Measurements from ENCODE around the gene SERPINE2.

Gene SERPINE2

DNA sequence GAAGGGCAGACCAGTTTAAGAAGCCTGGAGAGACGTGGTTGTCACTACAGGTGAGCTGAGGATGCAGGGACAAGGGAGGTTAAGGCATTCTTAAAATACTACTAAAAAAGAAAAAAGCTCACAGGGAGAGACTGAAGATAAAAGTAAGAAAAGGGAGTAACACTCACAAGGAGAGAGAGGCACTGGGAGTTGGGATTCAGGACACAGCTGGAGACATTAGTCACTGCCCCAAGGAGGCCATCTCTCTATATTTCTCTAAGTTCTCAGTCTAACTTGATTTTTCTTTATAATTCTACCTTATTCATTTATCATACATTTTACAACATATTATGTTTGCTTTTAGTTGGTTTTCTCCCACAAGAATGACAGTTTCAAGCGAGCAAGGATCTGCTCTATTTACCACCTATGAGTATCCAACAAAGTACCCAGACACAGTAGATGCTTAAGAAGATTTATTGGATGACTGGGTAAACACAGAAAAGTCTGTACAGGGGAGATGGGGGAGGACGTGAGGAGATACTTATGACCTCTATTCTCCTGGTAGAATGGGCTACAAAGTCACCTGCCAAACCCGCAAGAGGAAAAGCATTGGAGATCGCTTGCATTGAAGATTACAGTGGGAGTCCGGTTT lies 2.2 kb downstream of the SERPINE2 start:
- no peak overlapping the region for H3K4me3 ChIP-seq (ENCODE audit: low read depth, low read length)
- TF ChIP-seq, protein P1, sequence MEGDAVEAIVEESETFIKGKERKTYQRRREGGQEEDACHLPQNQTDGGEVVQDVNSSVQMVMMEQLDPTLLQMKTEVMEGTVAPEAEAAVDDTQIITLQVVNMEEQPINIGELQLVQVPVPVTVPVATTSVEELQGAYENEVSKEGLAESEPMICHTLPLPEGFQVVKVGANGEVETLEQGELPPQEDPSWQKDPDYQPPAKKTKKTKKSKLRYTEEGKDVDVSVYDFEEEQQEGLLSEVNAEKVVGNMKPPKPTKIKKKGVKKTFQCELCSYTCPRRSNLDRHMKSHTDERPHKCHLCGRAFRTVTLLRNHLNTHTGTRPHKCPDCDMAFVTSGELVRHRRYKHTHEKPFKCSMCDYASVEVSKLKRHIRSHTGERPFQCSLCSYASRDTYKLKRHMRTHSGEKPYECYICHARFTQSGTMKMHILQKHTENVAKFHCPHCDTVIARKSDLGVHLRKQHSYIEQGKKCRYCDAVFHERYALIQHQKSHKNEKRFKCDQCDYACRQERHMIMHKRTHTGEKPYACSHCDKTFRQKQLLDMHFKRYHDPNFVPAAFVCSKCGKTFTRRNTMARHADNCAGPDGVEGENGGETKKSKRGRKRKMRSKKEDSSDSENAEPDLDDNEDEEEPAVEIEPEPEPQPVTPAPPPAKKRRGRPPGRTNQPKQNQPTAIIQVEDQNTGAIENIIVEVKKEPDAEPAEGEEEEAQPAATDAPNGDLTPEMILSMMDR (IDR thresholded peaks at IDR 0.05; ENCODE audit: low read depth, low read length), result no peak

DNA sequence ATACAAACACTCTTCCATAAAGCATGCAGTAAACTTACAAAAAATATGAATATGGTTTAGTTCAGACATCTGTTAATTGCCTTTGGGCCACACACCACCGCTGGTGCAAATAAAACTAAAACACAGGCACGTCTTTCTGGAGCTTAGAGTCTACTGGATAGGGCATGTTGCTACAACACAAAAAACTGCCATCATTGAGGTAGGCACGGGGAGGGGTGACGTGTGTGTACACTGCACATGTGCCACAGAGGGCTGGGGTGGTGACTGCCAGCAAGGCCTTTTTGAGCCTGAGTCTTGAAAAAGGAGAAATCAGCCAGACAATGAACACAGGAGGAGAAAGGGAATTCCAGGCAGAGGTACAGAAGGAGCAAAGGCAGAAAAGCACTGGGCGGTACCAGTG lies 5.1 kb downstream of the SERPINE2 start:
- no peak overlapping the region for H3K4me3 ChIP-seq (ENCODE audit: low read depth, low read length)
- TF ChIP-seq, protein P1 (IDR thresholded peaks at IDR 0.05; ENCODE audit: low read depth, low read length), result no peak

- H3K4me3 ChIP-seq (ENCODE audit: low read depth, low read length), result no peak overlapping the region
- TF ChIP-seq, protein P1 (IDR thresholded peaks at IDR 0.05; ENCODE audit: low read depth, low read length), result no peak
These were observed 5.5 kb downstream of the SERPINE2 start for GRCh38 chr2:224033601-224034000.

DNA sequence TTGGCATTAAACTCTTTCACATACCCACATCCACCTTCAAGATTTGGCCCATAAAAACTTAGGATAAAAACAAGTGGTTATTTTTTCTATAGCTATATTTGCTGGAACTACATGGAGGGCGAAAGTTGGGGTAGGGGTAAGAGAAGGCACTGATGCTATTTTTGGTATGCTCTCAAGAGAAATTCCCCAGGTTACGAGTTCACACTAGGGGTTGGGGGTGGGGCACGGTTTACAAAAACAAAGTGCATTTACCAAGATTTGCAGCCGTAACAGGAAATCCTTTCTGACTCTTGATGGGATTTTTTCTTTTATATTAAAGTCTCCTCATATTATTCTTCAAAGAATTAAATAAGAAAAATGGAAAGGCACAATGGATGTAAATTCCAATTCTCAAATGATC lies 6.8 kb downstream of the SERPINE2 start:
- TF ChIP-seq, protein P1 (IDR thresholded peaks at IDR 0.05; ENCODE audit: low read depth, low read length), result no peak
- H3K4me3 ChIP-seq (ENCODE audit: low read depth, low read length), result no peak overlapping the region

- no peak overlapping the region for H3K4me3 ChIP-seq (ENCODE audit: low read depth, low read length)
- TF ChIP-seq, protein P1 (IDR thresholded peaks at IDR 0.05; ENCODE audit: low read depth, low read length), result no peak
These were observed 7.6 kb downstream of the SERPINE2 start for GRCh38 chr2:224031358-224031970.

DNA sequence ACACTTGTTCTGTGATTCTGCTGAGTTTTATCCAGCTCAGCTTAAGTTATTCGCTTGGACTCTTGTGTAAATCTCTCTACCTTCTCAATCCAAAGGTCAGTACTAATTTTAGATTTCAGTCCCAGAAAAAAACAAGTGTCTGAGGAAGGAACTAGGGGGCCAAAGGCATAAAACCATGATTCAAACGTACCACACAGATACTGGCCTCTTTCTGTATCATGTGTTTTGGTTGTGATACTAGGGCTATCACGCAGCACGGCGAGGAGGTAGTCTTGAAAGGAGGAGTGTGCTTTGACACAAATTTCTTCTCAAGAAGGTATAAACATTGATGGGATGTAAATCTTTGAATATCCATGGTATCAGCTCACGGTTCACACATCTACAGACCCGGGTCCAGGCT lies 8.3 kb downstream of the SERPINE2 start:
- no peak overlapping the region for H3K4me3 ChIP-seq (ENCODE audit: low read depth, low read length)
- TF ChIP-seq, protein P1 (IDR thresholded peaks at IDR 0.05; ENCODE audit: low read depth, low read length), result no peak

- H3K4me3 ChIP-seq (ENCODE audit: low read depth, low read length), result no peak overlapping the region
- TF ChIP-seq, protein P1 (IDR thresholded peaks at IDR 0.05; ENCODE audit: low read depth, low read length), result no peak
These were observed 9.2 kb downstream of the SERPINE2 start for GRCh38 chr2:224029876-224030275.
